Osteoblast (primary cell): ENCODE measurements around the gene LMAN1. TPM values are rescaled to one million over a fixed set of nuclear protein-coding genes. Genes with fewer than 3 reads are reported as not detected.

Experiments used
- DNase-seq: peaks from one replicate; pipeline ENCODE4 v3.0.0; 2011; ENCODE audit warnings: low spot score, mixed read lengths; ENCODE audit not compliant: insufficient read length; ENCODE audit errors: missing footprints
- H2AFZ ChIP-seq: 2 replicates; pipeline ENCODE4 v1.6.0; 2011; ENCODE audit warnings: mild to moderate bottlenecking, low read length
- H3K27ac ChIP-seq: 2 replicates; pipeline ENCODE4 v1.5.1; 2011; ENCODE audit warnings: mild to moderate bottlenecking, low read depth, low read length, moderate library complexity
- H3K27me3 ChIP-seq: 2 replicates; pipeline ENCODE4 v1.6.0; 2012; ENCODE audit warnings: mild to moderate bottlenecking, control low read depth, inconsistent platforms, low read length, moderate library complexity; ENCODE audit not compliant: insufficient read depth
- H3K36me3 ChIP-seq: 2 replicates; pipeline ENCODE4 v1.5.1; 2011; ENCODE audit warnings: mild to moderate bottlenecking, low read length, control low read depth, moderate library complexity; ENCODE audit not compliant: insufficient read depth
- H3K4me1 ChIP-seq: 2 replicates; pipeline ENCODE4 v1.5.1; 2011; ENCODE audit warnings: mild to moderate bottlenecking, low read length, control low read depth, moderate library complexity; ENCODE audit not compliant: insufficient read depth
- H3K4me2 ChIP-seq: 2 replicates; pipeline ENCODE4 v1.6.0; 2011; ENCODE audit warnings: mild to moderate bottlenecking, low read length; ENCODE audit not compliant: insufficient read depth
- H3K4me3 ChIP-seq: fragments of 200-600 bp; sonication (generic); 3 replicates; pipeline ENCODE4 v1.5.1; 2012; ENCODE audit warnings: mild to moderate bottlenecking, low read length, inconsistent platforms; ENCODE audit not compliant: insufficient read depth
- H3K79me2 ChIP-seq: 2 replicates; pipeline ENCODE4 v1.6.0; 2012; ENCODE audit warnings: mild to moderate bottlenecking, low read length, control low read depth, inconsistent platforms; ENCODE audit not compliant: insufficient read depth
- H3K9me3 ChIP-seq: 2 replicates; pipeline ENCODE4 v1.5.1; 2011; ENCODE audit warnings: low read depth, low read length, control low read depth
- H4K20me1 ChIP-seq: 2 replicates; pipeline ENCODE4 v1.6.0; 2012; ENCODE audit warnings: mild to moderate bottlenecking, low read length, control low read depth; ENCODE audit not compliant: insufficient read depth
- total RNA-seq: library from RNA; depleted of rRNA; stranded (reverse); fragments of >200 nt; gene quantifications from 2 replicates; pipeline ENCODE4 v1.2.3, GENCODE V29; 2012
- TF ChIP-seq, protein P1 (sequence below): IDR thresholded peaks from 2 replicates; pipeline ENCODE4 v1.5.1; 2011; ENCODE audit warnings: mild to moderate bottlenecking, low read depth, low read length, moderate library complexity; ENCODE audit errors: extremely low read depth

The LMAN1 gene
- total RNA-seq, 1 donor, result 210 TPM

DNA sequence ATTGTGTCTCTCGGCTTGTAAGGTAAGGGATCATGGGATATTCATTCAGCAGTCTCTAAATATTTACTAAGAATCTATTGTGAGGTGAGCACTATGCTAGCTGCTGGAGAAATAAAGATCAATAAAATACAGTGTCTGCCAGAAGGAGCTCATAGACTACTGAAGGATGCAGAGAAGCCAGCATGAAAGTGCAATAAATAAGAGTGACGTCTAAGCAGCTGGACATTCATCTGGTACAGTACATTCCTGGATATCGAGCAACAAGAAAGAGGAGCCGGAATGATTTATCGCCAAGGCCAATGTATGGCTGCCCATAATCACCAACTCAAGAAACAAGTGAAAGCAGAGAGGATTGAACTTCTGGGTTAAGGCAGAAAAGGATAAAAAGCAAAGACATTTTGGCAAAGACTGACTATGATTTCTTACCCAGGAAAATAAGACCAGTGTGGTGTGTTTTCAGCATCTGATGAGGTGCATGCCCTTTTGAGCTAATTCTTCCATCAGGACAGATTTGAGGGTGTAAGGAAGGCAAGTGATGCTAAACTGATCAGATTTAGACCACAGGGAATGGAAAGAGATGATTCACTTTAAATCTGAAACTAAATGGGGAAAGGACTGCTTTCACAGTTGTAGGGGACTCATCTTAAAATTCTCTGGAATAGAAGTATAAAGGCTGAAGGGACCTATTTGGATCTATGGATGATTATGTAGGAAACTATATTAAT, 18.7 kb upstream of the LMAN1 start:
- no peaks in the 10 kb centered on the region for H3K27me3 ChIP-seq
- no peak overlapping the region for H2AFZ ChIP-seq
- H3K4me1 ChIP-seq, result no peaks in the 10 kb centered on the region
- no peaks in the 10 kb centered on the region for H4K20me1 ChIP-seq
- TF ChIP-seq, protein P1, sequence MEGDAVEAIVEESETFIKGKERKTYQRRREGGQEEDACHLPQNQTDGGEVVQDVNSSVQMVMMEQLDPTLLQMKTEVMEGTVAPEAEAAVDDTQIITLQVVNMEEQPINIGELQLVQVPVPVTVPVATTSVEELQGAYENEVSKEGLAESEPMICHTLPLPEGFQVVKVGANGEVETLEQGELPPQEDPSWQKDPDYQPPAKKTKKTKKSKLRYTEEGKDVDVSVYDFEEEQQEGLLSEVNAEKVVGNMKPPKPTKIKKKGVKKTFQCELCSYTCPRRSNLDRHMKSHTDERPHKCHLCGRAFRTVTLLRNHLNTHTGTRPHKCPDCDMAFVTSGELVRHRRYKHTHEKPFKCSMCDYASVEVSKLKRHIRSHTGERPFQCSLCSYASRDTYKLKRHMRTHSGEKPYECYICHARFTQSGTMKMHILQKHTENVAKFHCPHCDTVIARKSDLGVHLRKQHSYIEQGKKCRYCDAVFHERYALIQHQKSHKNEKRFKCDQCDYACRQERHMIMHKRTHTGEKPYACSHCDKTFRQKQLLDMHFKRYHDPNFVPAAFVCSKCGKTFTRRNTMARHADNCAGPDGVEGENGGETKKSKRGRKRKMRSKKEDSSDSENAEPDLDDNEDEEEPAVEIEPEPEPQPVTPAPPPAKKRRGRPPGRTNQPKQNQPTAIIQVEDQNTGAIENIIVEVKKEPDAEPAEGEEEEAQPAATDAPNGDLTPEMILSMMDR, result no peak
- H3K27ac ChIP-seq, result no peak overlapping the region
- no peak for DNase-seq
- no peaks in the 10 kb centered on the region for H3K9me3 ChIP-seq
- no peaks in the 10 kb centered on the region for H3K79me2 ChIP-seq
- H3K36me3 ChIP-seq, result no peaks in the 10 kb centered on the region
- H3K4me3 ChIP-seq, result no peak overlapping the region
- H3K4me2 ChIP-seq, result no peak overlapping the region

DNA sequence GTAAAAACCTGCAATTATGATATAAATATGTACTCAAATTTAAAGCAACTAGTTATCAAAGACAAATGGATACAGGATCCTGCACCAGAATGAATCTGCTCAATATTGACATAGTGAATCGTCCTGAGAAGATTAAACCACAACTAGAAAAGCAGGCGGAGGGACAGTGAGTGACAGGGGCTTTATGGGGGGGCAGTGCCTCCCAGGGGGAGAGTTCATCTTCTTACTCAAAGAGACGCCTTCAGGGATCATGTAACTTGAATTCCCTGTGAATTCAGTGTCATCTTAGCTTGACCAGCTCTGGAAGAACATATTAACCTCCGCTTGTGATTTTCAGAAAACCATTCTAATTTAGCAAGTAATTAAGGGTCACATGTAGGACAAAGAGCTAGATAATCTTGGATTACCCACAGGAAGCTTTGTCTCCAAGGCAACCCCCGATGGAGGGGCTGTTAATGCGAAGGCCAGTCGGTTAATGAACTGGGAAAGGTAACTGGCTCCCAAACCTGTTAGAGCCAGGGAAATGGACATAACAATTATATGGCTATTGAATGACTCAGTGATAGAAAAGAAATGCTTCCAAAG, 17.4 kb upstream of the LMAN1 start:
- no peaks in the 10 kb centered on the region for H3K79me2 ChIP-seq
- H3K4me3 ChIP-seq, result no peak overlapping the region
- no peak overlapping the region for H2AFZ ChIP-seq
- no peak for DNase-seq
- H3K36me3 ChIP-seq, result no peaks in the 10 kb centered on the region
- no peaks in the 10 kb centered on the region for H3K4me1 ChIP-seq
- TF ChIP-seq, protein P1, result no peak
- no peak overlapping the region for H3K4me2 ChIP-seq
- no peak overlapping the region for H3K27ac ChIP-seq
- no peaks in the 10 kb centered on the region for H4K20me1 ChIP-seq
- H3K9me3 ChIP-seq, result no peaks in the 10 kb centered on the region
- no peaks in the 10 kb centered on the region for H3K27me3 ChIP-seq

DNA sequence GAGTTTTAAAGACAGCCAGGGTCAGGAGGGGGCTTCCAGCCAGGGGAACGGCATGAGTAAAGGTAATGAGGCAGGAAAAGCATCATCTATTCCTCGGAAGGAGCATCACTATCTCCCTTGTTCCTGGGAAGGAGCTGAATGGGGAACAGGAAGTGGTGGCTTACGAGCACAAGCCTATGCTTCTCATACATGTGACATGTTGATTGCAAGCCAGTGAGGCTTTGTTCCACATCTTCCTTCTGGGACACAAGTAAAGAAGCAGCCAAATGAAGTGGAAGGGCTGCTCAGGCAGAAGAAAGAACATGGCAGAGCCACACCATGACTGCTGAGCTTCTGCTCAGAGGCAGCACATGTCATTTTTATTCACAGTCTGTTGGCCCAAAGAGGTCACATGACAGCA, 15.1 kb upstream of the LMAN1 start:
- Histone ChIP-seq H3K4me2 (no peak overlapping the region), H3K36me3 (no peaks in the 10 kb centered on the region), H3K4me3 (no peak overlapping the region)

DNA sequence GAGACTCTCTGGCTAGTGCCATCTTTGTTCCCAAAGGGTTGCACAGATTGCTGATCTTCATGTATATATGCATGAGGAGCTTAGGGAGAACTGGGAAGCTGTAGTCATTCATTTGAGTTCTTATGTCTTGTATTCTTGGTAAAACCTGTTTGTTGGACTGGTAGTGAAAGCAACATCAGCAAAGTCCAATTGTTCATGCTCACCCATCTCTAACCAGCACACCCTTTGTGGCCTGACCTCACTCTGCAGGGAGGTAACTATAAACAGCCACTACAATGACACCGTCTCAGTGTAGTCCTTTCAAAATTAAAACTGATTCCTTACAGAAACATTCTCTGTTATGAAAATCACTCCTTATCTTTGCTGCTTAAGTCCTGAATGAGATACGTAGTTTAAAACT, 13.9 kb upstream of the LMAN1 start:
- Histone ChIP-seq H3K9me3 (no peaks in the 10 kb centered on the region), H4K20me1 (no peaks in the 10 kb centered on the region), H3K27me3 (no peaks in the 10 kb centered on the region), H3K79me2 (no peaks in the 10 kb centered on the region), H3K27ac (no peak overlapping the region), H3K36me3 (no peaks in the 10 kb centered on the region), H3K4me3 (no peak overlapping the region), H3K4me2 (no peak overlapping the region), H3K4me1 (no peaks in the 10 kb centered on the region), H2AFZ (no peak overlapping the region)
- no peak for DNase-seq
- TF ChIP-seq, protein P1, result no peak

More for the DNA sequence above, 15.1 kb upstream of the LMAN1 start:
- DNase-seq, result no peak
- Histone ChIP-seq H3K27me3 (no peaks in the 10 kb centered on the region), H3K9me3 (no peaks in the 10 kb centered on the region), H3K27ac (no peak overlapping the region), H2AFZ (no peak overlapping the region), H3K4me1 (no peaks in the 10 kb centered on the region), H4K20me1 (no peaks in the 10 kb centered on the region), H3K79me2 (no peaks in the 10 kb centered on the region)
- TF ChIP-seq, protein P1, result no peak
